Left lung (tissue), 10 donors: ENCODE data around the gene CPO. TPM values are rescaled to one million over a fixed set of nuclear protein-coding genes. Genes with fewer than 3 reads are reported as not detected.

ENCODE experiments used
- ATAC-seq: fragments of 200-7000 bp; cut with Tn5 transposase; one replicate; pipeline ENCODE4 v1.9.1; 2020; ENCODE audit warnings: moderate library complexity
- DNase-seq, 4 donors: peaks; one replicate each; pipeline ENCODE4 v3.0.0-alpha.2; 2013 to 2020
- H3K27ac ChIP-seq, 2 donors: fragments of 200-600 bp; sonication (generic) in 1 of 2; one replicate each; pipeline versions ENCODE4 v1.5.0 to v1.8.0; 2020 to 2021
- H3K27me3 ChIP-seq, 2 donors: fragments of 200-600 bp; sonication (generic) in 1 of 2; one replicate each; pipeline versions ENCODE4 v1.5.0 to v1.8.0; 2020 to 2021
- H3K36me3 ChIP-seq, 2 donors: fragments of 200-600 bp; sonication (generic) in 1 of 2; one replicate each; pipeline versions ENCODE4 v1.5.0 to v1.8.0; 2020 to 2021
- H3K4me1 ChIP-seq, 2 donors: fragments of 200-600 bp; one replicate each; pipeline ENCODE4 v1.8.0; 2021
- H3K4me3 ChIP-seq, 2 donors: fragments of 200-600 bp; sonication (generic) in 1 of 2; one replicate each; pipeline versions ENCODE4 v1.5.0 to v1.8.0; 2020 to 2021; ENCODE audit warnings: mild to moderate bottlenecking in 1 of 2
- H3K9me3 ChIP-seq, 2 donors: fragments of 200-600 bp; sonication (generic) in 1 of 2; one replicate each; pipeline versions ENCODE4 v1.5.0 to v1.8.0; 2020 to 2021
- intact Hi-C, 2 donors: fragments of 100-400 bp; cut with DNase I; formaldehyde crosslinking; loops; one replicate each; pipeline versions ENCODE4 v1.11.2 to v1.14.2; 2022
- polyA plus RNA-seq, 6 donors: library from polyadenylated mRNA; unstranded; fragments of 120-200 nt; gene quantifications; one replicate each; pipeline ENCODE4 v1.2.1, GENCODE V29; 2013; ENCODE audit not compliant: insufficient read length in 6 of 6
- total RNA-seq, 2 donors: library from RNA; stranded (reverse); fragmentation: NEBNext Ultra II Directional; extraction: Animal tissue kit (Norgen Biotek cat#: 25700); gene quantifications; one replicate each; pipeline ENCODE4 v1.2.1, GENCODE V29; 2021
- TF ChIP-seq, protein P1 (sequence below), 2 donors: fragments of 200-600 bp; sonication (generic) in 1 of 2; IDR thresholded peaks; one replicate each; pipeline versions ENCODE4 v1.5.0 to v1.8.0; 2021; ENCODE audit warnings: antibody characterized with exemption in 2 of 2
- donor health status: DM: no; HTN: yes; CAD: no.
- donor health status: DM: no; HTN: no; CAD: no.

The CPO gene
- total and polyA plus RNA-seq, 8 donors, result 0.20 to 0.69 (median 0.48) TPM; not detected in 1

DNA sequence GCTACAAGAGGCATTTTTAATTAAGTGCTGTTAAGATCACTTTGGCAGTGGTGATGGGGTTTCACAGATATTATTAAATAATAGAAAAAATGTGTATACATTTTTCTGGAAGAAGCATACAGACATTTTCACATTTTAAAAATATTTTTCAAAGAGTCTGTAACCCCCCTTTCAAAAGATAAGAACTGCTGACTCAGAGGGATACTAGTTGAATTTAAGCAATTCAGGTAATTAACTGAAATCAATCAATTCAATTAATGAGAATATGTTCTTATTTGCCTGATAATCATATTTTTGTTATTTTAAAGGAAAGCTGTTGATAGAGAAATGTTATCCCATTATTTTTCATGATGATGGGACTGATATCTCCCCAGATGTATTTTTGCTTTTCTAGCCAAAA is 41.1 kb downstream of the CPO start:
- ATAC-seq (no peak), DNase-seq (no peak)
- Histone ChIP-seq H3K27me3 (no peaks in the 10 kb centered on the region), H3K36me3 (no peaks in the 10 kb centered on the region), H3K27ac (no peak overlapping the region), H3K9me3 (no peaks in the 10 kb centered on the region), H3K4me1 (peaks cover 3 to 33% of the 10 kb centered on the region in 2 donors), H3K4me3 (no peak overlapping the region)
- intact Hi-C loops, result loop anchor here (10.0 kb wide), 2 partner anchors 184 to 494 kb away; partner anchors contain the start of gene KLF7 (in 1 of the 2)
- TF ChIP-seq, protein P1, sequence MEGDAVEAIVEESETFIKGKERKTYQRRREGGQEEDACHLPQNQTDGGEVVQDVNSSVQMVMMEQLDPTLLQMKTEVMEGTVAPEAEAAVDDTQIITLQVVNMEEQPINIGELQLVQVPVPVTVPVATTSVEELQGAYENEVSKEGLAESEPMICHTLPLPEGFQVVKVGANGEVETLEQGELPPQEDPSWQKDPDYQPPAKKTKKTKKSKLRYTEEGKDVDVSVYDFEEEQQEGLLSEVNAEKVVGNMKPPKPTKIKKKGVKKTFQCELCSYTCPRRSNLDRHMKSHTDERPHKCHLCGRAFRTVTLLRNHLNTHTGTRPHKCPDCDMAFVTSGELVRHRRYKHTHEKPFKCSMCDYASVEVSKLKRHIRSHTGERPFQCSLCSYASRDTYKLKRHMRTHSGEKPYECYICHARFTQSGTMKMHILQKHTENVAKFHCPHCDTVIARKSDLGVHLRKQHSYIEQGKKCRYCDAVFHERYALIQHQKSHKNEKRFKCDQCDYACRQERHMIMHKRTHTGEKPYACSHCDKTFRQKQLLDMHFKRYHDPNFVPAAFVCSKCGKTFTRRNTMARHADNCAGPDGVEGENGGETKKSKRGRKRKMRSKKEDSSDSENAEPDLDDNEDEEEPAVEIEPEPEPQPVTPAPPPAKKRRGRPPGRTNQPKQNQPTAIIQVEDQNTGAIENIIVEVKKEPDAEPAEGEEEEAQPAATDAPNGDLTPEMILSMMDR (IDR thresholded peaks at IDR 0.05), result no peak

DNA sequence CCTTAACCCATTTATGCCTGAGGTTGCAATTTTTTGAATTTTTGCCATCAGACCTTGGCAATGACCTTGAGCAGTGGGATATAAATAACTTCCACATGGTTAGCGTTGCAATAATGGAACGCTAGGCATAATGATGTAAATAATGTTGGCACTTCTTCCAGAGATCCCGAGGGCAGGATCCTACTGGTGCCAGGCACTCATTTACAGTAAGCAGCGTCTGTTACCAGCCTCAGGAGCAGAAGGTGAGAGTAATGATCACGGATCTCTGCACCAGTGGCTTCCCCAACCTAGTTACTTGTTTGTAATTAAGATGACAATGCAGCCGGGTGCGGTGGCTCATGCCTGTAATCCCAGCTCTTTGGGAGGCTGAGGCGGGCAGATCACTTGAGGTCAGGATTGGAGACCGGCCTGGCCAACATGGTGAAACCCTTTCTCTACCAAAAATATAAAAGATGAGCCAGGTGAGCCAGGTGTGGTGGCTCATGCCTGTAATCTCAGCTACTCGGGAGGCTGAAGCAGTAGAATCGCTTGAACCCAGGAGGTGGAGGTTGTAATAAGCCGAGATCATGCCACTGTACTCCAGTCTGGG is 41.9 kb downstream of the CPO start:
- intact Hi-C loops, result loop anchor here (10.0 kb wide), 2 partner anchors 184 to 494 kb away; partner anchors contain the start of gene KLF7 (in 1 of the 2)
- Histone ChIP-seq H3K4me3 (no peak overlapping the region), H3K27me3 (no peaks in the 10 kb centered on the region), H3K9me3 (no peaks in the 10 kb centered on the region), H3K36me3 (no peaks in the 10 kb centered on the region), H3K4me1 (peaks cover 3 to 33% of the 10 kb centered on the region in 2 donors), H3K27ac (no peak overlapping the region)
- no peak for ATAC-seq
- no peak for DNase-seq
- TF ChIP-seq, protein P1 (IDR thresholded peaks at IDR 0.05), result no peak

- TF ChIP-seq, protein P1 (IDR thresholded peaks at IDR 0.05), result peak; percentile 52 to 74
- DNase-seq (peak; percentile 53 to 80 (median 71)), ATAC-seq (peak; percentile 98)
- H3K4me3 ChIP-seq, result no peak overlapping the region
- H3K36me3 ChIP-seq, result no peaks in the 10 kb centered on the region
- intact Hi-C loops, result loop anchor here (10.0 kb wide), 2 partner anchors 183 to 493 kb away; partner anchors contain the start of gene KLF7 (in 1 of the 2)
- no peaks in the 10 kb centered on the region for H3K27me3 ChIP-seq
- H3K9me3 ChIP-seq, result no peaks in the 10 kb centered on the region
- no peak overlapping the region for H3K27ac ChIP-seq
- peaks cover 3 to 33% of the 10 kb centered on the region in 2 donors for H3K4me1 ChIP-seq
Measured at GRCh38 chr2:206981739-206982340, 42.5 kb downstream of the CPO start.

- no peak overlapping the region for H3K27ac ChIP-seq
- intact Hi-C loops, result loop anchor here (10.0 kb wide), 2 partner anchors 182 to 492 kb away; partner anchors contain the start of gene KLF7 (in 1 of the 2)
- TF ChIP-seq, protein P1 (IDR thresholded peaks at IDR 0.05), result no peak
Measured at GRCh38 chr2:206982360-206982955, 43.1 kb downstream of the CPO start.

More at GRCh38 chr2:206982360-206982955, 43.1 kb downstream of the CPO start:
- Histone ChIP-seq H3K4me3 (no peak overlapping the region), H3K36me3 (no peaks in the 10 kb centered on the region), H3K9me3 (no peaks in the 10 kb centered on the region), H3K27me3 (no peaks in the 10 kb centered on the region), H3K4me1 (peaks cover 3 to 33% of the 10 kb centered on the region in 2 donors)
- DNase-seq (no peak), ATAC-seq (peak; percentile 46)
